IMR-90 (cell line): ENCODE data around the gene ATRNL1.

ENCODE experiments used
- CEBPB ChIP-seq: IDR thresholded peaks from 2 replicates; pipeline ENCODE4 v1.6.1; 2012; ENCODE audit warnings: low read depth, low read length, improper control_type of control experiment
- CHD1 ChIP-seq: IDR thresholded peaks from 2 replicates; pipeline ENCODE4 v1.6.1; 2012; ENCODE audit warnings: low read depth, low read length, improper control_type of control experiment
- CTCF ChIP-seq: conservative IDR thresholded peaks from 2 replicates; pipeline ENCODE4 v1.5.1; 2012; ENCODE audit warnings: mild to moderate bottlenecking, low read depth, low read length, improper control_type of control experiment
- MAFK ChIP-seq: IDR thresholded peaks from 2 replicates; pipeline ENCODE4 v1.6.1; 2012; ENCODE audit warnings: low read depth, low read length, improper control_type of control experiment
- MXI1 ChIP-seq: IDR thresholded peaks from 2 replicates; pipeline ENCODE4 v1.6.1; 2012; ENCODE audit warnings: low read depth, mild to moderate bottlenecking, low read length, moderate library complexity, borderline replicate concordance
- POLR2A ChIP-seq: IDR thresholded peaks from 2 replicates; pipeline ENCODE4 v1.6.1; 2012; ENCODE audit warnings: mild to moderate bottlenecking, low read depth, low read length

- TF ChIP-seq CHD1: no peak
- peak; percentile 49 for TF ChIP-seq CTCF
- no peak for TF ChIP-seq CEBPB
- TF ChIP-seq POLR2A: no peak
- TF ChIP-seq MXI1: no peak
- no peak for TF ChIP-seq MAFK
Observed at GRCh38 chr10:115171392-115171960, 78.3 kb downstream of the ATRNL1 start.
